GM21576 (cell line): ENCODE data around the gene FIGNL2.
"Not testable (repeated sequence)": the region's sequence is repeated elsewhere in the genome, so short reads cannot be mapped to it uniquely, and the experiment has no call there.

Source experiments
- ATAC-seq: cut with Tn5 transposase; IDR thresholded peaks from one replicate; pipeline ENCODE4 v1.9.1; 2021; ENCODE audit warnings: mild to moderate bottlenecking, moderate library complexity; ENCODE audit not compliant: unreplicated experiment

FIGNL2 gene

DNA sequence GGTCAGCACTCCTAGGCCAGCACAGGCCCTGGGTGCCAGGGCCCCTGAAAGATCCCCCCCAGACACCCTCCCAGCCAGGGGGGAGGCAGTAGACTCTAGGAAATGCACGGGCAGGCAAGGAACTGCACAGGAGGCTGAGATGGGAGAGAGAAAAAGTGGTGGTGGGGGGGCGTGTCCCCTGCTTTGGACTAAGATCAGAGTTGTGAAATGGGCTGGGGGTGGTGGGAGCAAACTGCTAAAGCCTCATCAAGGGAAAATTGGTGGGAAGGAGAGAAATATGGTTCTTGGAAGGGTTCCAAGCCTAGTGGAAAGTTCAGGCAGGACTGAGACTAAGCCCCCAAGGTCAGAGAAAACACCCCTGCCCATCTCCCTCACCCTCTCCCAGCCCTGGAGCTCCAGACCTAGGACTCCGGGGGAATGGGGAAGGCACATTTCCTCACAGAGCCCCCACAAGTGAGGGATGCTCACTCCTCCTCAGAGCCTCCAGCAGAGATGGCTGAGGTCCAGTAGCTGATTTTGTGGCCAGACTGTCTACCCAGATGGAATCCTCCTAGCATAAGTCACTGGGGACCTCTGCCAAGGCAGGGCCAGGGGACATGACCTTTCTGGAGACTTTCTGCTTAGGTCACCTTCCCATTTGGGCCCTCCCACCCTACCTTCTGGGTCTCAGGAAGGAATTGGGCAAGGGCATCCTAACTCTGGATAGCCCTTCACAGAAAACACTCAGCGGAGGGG, 29.8 kb downstream of the FIGNL2 start:
- ATAC-seq, result no peak

DNA sequence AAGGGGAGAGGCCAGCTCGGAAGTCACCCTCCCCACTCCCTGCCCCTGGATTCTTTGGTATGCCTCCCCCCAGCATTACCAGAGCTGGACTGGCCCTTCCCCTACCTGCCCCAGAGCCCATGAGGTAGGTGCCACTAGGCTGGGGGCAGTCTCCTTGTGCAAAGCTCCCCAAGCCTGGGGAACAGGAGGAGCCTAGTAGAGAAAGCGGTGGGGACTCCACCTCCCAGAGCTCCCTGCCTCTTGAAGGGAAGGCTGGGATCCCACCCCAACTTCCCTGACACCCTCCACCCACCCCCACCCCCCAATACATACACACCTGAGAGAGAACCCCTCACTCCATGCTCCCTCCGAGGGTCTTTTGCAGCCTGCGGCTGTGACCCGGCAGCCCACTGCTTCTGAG, 30.4 kb downstream of the FIGNL2 start:
- ATAC-seq, result no peak

DNA sequence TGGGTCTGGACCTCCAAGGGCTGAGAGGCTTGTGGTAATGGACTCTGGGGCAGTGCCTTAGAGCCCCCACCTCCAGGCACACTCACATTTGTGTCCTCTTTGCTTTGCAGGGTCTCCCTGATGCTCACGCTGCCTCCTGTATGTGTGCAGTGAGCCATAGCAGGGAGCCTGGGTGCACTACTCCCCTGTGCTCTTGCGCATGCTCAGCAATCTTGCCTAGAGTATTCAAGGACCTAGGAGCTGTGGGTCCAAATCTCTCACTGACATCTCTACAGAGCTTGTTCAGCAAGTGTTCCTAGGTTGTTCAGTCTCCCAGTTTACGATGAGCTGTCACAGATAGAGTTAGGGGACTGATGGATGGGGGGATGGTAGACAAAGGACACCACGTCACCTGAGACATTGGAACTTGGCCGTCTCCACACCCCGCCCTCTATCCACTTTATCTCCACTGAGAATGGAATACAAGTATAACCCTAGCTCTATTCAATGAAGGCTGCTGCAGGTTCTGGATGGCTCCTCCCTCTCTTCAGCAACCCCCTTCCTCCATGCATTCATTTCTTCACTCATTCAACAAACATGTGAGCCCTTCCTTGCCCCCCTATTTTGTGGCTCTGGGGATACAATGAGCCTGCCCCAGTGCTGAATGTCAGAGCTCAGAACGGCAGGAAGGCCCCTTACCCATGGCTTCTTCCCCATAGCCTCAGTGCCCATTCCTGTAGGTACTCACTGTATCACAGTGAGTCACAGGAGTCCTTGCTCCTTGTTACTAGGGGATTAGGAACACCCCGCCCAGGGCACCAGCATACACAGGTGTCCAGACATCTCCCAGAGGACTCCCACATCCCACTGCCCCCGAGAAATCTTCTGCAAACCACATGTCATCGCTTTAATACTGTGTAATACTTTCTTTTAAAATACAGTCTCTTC, 31.2 kb downstream of the FIGNL2 start:
- ATAC-seq, result no peak

DNA sequence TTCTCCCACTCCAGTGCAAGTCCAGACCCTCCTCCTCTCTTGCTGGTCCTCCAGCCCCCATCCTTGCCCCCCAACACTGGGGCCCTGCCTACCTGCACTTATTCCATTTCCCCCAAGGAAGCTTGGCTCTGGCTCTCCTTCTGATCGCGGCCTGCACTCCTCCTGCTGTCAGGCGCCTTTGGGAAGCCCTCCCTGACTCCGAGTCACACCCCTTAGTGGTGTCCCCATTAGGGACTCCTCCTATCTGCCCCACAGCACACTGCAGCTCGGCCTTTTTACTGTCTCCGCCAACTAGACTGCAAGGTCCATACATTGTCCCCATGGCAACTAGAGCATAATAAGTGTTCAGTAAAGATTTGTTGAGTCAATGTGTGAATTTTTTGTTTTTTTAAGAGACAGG, 32.9 kb downstream of the FIGNL2 start:
- ATAC-seq, result no peak

DNA sequence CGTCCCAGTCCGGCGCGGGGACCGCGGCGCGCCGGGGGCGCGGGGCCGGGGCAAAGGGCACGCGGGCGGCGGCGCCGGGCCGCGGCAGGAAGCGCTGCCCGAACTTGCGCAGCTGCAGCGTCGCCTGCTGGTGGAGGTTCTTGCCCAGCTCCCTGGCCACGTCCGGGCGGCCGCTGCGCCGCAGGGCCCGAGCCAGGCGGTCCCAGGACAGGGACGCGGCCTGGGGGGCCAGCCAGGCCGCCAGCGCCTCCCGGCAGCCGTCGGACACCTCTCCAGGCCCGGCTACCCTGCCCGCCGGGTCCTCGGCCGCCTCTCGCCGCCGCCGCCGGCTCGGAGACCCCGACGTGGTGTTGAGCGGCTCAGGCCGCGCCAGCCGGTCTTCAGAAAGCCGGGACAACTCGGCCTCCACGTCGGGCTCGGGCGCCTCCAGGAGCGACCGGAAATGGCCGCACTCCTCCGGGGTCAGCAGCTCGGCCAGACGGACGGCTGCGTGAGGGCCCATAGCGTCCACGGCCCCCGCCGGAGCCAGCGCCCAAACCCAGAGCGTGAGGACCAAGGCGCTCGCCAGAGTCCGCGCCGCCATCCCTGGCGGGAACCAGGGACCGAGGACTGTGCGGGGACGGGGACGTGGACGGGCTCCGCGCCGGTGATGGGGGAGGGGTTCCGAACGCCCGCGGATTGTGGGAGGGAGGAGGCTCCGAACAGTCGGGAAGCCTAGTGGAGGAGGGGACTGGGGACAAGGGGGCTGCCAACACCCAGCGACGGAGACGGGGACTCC, 34.0 kb downstream of the FIGNL2 start:
- ATAC-seq, result no peak

DNA sequence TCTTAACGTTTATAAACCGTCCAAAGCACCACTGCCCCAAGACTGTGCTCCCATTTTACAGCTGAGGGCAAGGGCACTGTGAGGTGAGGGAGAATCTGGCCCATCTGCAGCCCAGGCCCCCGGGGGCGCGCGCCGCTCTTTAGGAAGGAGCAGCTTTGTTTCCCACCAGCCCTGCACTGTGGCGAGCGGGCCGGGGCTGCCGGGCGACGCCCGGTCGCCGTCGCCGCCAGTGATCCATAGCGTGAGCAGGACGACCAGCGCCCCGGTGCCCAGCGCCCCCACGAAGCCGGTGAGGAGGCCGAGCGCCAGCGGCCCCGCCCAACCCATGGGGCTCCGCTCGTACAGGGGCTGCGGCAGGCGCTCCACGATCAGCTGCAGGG, 34.6 kb downstream of the FIGNL2 start:
- no peak for ATAC-seq

DNA sequence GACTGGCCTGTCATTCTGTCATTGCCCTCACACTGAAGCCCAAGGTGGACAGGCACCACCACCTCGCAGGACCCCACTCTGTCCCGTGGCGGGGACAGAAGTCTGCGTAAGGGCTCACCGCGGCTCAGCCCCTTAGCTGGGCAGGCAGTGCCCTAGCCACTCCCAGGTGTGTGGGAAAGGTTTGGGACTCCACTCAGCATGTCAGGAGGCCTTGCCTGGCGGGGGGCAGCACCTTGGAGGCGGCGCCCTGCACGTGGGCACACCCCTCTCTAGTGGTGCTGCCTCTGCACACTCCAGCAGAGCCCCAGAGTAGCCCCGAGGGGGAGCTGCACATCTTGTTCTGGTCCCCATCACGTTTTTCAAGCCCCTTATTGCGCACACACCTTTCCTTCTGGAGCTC, 35.6 kb downstream of the FIGNL2 start:
- no peak for ATAC-seq

DNA sequence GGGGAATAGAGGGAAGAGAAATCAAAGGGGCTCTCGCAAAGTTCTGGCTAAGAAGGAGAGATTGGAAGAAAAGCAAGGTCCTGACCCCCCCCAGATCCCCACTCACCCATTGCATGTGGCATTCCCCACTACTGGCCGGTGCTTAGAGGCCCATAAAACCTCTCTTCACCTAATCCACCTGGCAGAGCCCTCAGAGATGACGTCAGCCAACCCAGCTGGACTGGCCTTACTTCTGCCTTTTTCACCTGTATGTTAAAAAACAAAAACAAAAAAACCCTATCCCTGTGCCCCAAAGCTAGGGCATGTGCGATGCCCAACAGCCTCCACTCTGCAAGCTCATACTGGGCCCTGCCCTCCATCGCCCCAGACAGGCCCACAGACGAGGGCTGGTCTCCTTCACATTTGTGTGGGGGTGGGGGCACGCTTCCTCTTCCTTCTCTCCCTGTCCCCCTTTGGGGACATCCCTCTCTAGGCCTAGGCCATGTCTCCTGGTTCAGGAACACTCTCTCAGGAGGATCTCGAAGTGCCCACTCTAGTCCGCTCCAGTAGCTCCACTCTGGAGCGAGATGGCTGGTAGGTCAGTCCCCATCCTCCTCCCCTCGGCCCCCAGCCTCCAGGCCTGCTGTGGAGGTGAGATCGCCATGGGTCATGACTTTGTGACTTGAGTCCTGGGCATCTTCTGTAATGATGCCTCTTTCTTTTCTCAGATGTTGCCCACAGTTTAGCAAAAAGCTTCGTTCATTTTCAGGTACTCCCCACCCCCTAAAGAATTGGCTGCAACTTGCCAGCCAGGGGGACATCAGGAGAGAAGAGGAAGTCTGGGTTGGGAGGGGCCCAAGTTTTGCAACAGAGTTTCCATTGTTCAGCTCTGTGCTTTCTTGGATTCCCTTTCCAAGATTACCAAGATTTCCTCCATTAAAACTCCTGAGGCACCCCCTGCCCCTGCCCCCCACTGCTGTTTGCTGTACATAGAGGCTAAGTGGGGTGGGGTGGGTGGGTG, 37.0 kb downstream of the FIGNL2 start:
- no peak for ATAC-seq

DNA sequence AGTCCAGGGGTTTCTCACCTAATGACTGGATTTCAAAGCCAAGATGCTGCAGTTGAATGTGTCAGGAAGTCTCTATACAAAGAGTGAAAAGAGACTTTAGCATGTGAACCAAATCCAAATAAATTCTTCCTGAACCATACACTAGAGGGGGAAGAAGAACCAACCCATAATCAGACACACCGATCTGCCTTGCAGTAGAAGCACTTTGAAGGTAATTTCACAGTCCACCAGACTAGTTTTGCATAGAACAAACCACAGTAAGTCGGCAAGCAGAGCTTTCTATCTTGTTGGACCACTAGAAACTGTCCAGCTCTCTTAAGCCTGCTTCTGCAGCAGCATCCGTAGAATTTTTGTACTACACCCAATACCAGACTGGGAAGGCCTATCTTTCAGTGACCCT, 39.3 kb downstream of the FIGNL2 start:
- no peak for ATAC-seq

DNA sequence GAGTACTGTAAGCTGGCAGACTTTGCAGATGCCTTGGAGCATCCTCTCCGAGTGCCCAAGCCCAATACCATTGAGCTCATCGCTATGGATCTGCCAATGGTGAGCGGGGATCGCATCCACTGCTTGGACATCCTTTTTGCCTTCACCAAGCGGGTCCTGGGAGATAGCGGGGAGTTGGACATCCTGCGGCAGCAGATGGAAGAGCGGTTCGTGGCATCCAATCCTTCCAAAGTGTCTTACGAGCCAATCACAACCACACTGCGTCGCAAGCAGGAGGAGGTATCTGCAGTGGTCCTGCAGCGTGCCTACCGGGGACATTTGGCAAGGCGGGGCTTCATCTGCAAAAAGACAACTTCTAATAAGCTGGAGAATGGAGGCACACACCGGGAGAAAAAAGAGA, 41.6 kb downstream of the FIGNL2 start:
- no peak for ATAC-seq

DNA sequence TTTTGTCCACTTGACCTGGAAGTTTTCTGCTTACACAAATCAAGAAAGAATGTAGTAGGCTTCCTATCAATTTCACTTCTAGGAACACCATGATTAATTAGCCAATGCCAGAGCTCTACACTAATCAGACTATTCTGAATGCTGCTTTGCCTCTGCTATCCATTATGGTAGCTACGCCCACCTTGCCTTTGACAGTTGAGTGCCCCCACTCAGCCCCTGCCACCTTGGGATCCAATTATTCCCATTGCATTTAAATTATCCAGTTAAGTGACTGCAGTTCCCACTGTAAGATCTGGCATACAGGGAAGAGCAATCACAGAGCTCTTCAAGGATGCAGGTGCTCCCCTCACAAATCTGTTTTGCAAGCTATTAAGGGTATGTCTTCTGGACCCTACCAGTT, 47.5 kb downstream of the FIGNL2 start:
- no peak for ATAC-seq

DNA sequence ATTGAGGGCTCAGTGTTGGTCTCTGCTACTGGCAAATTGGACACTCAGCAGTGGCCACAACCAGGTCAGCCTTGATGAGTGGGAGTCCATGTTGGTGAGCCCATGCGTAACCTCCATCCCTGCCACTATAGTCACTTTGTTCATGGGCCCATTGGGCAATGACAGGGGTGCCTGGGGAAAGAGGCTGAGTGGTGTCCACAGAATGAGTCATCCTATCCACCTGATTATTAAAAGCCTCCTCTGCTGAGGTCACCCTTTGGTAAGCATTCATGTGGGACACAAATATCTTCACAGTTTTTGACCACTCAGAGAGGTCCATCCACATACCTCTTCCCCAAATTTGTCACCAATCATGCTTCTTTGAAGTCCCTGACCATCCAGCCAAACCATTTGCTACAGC, 50.0 kb downstream of the FIGNL2 start:
- no peak for ATAC-seq

DNA sequence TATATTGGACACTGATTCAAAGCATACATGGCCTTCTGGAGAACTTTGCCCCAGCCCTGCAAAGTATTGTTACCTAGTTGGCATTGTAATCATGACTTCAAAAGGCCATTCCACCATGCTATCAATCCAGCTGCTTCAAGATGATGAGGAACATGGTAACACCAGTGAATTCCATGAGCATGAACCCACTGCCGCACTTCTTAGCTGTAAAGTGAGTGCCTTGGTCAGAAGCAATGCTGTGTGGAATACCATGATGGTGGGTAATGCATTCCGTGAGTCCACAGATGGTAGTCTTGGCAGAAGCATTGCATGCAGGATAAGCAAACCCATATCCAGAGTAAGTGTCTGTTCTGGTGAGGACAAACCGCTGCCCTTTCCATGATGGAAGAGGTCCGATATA, 50.5 kb downstream of the FIGNL2 start:
- not testable (repeated sequence) for ATAC-seq

DNA sequence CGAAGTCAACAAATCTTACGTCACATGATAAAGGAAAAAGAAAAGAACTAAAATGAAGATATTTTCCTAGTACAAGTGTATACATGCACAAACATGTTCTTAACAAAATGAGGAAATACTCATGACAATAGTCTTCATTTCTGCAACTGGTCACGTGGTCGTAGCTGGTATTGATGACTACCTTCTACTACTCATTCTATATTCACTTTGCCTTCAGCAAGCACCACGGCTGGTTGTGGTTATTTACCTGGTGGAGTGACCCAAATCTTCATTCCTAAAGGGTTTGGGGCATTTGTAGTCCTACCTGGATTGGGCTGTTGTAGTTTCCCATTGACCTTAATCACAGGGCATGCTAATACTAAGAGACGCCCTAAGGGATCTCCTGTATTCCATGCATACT, 51.2 kb downstream of the FIGNL2 start:
- no peak for ATAC-seq

DNA sequence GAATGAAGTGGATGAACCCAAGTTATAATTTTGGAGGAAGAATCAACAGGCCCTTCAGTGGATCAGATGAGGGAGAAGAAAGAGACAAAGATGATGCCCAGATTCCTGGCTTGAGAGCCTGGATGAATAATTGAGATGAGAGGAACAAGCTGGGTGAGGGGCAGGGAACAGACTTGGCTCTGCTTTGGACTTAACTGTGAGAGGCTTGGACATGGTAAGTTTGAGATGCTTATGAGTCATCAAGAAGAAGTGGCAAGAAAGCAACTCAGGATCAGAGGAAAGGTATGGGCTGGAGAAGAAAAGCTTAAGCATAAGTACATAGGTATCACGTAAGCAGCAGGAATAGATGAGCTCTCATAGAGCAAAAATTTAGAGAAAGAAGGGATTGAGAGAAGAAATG, 55.3 kb downstream of the FIGNL2 start:
- ATAC-seq, result no peak

DNA sequence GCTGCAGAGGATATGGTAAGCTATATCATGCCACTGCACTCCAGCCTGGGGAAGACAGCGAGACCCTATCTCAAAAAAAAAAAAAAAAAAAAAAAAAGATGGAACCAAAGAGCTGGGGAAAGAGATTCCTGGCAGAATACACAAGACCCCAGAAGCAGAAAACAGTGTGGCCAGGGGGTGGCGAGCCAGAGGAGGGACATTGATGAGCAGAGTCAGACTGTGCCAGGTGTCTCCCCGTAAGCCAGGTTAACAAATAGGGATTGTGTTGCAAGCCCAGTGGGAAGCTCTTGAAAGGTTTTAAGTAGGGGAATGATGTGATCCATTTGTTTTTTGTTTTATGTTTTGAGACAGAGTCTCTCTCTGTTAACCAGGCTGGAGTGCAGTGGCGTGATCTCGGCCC, 56.1 kb downstream of the FIGNL2 start:
- no peak for ATAC-seq

DNA sequence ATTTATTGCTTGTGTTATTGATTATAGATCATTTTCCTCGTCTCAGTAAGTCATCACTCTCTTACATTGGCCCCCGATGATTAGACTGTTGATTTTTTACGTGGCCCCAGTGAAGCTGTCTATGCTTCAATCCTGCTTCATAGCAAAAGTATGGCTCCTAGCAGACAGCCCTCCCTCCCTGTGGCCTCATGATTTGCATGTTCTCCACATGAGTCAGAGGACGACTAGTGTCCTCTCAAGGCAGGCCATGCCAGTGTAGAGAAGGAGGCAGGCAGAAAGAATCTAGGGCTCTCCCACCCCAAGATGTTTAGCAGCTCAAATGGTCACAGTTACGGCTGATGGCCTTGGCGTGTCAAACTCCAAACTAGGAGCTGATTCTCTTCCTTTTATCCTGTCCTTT, 59.6 kb downstream of the FIGNL2 start:
- no peak for ATAC-seq

DNA sequence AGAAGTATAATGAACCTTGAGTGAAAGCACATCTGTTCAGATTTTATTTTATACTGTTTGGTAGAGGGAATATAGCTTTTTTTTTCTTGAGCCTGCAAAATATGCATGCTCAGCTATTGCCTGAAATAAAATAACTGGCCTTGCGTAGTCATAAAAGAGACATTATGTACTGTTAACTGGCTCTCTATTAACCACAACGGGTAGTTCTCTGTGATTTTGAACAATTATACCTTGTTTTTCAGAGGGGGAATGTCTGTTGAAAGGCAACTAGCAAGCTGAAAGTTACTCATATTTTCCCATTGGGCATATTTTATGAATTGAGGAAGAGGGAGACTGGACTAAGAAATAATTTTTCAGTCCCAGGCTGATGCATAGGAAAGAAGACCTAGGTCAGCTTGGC, 62.6 kb downstream of the FIGNL2 start:
- ATAC-seq, result no peak

DNA sequence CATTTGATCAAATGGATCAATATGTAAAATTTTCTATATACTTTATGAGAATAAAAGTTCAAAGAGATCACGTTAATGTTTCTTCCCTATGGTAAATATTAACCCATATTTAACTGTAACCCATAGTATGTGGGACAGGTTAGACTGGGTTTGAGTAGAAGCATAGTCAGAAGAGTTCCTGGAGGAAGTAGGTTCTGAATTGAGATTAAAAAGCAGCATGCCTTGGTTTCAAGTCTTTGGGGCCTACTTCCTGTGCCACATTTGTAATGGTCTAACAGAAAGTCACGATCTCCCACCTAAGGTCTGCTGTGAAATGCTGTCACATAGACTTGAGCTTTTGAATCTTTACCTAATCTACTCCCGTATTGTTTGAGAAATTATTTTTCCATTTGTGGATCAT, 63.8 kb downstream of the FIGNL2 start:
- no peak for ATAC-seq

DNA sequence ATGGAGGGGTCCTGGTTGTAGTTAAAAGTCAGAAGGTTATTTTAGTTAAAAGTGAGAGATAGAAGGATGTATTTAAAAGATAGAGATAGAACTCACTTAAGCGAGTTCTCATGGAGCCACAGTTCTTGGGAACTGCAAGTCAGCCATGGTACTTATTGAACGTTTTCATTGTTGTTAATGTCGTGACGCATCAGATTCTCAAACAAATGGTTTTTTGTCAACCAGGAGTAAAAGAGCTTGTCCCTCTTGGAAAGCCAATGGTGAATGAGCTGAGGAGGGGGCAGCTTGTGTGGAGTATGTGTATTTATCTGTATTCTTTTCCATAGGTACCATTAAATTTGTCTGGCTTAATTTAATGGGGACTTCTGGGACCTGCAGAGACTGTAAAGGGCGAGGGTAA, 68.6 kb downstream of the FIGNL2 start:
- ATAC-seq, result no peak
